ENCODE data around the gene FDX2.
"Not testable (repeated sequence)": the region's sequence is repeated elsewhere in the genome, so short reads cannot be mapped to it uniquely, and the experiment has no call there.

The FDX2 gene

GRCh38 chr19:10315335-10316214 is at the start of gene FDX2:
Gene FDX2 (minus strand): TSS chr19:10316015. CDS start chr19:10315996, 19 bp downstream.
- DNase-seq = peak; percentile 87

- DNase-seq = no peak
Observed at GRCh38 chr19:10365518-10365917, 49.7 kb upstream of the FDX2 start.

- DNase-seq = no peak
Observed at GRCh38 chr19:10364644-10365043, 48.8 kb upstream of the FDX2 start.

GRCh38 chr19:10363789-10364281 is 48.0 kb upstream of the FDX2 start:
- no peak for DNase-seq

- no peak for DNase-seq
Observed at GRCh38 chr19:10362259-10362658, 46.4 kb upstream of the FDX2 start.

GRCh38 chr19:10361569-10362011 is 45.8 kb upstream of the FDX2 start:
- no peak for DNase-seq

- DNase-seq = no peak
Observed at GRCh38 chr19:10356431-10356830, 40.6 kb upstream of the FDX2 start.

GRCh38 chr19:10353793-10354391 is 38.1 kb upstream of the FDX2 start:
- DNase-seq = peak; percentile 48

GRCh38 chr19:10352764-10353671 is 37.2 kb upstream of the FDX2 start:
- DNase-seq = peak; percentile 71

- DNase-seq = no peak
Observed at GRCh38 chr19:10346509-10346908, 30.7 kb upstream of the FDX2 start.

GRCh38 chr19:10344780-10345179 is 29.0 kb upstream of the FDX2 start:
- no peak for DNase-seq

GRCh38 chr19:10343495-10343894 is 27.7 kb upstream of the FDX2 start:
- no peak for DNase-seq

- no peak for DNase-seq
Observed at GRCh38 chr19:10339977-10340376, 24.2 kb upstream of the FDX2 start.

- DNase-seq = no peak
Observed at GRCh38 chr19:10339380-10339960, 23.7 kb upstream of the FDX2 start, which contains the start of gene ICAM3. Gene ICAM3 (minus strand): TSS chr19:10339624. CDS start chr19:10339614, 10 bp downstream.

GRCh38 chr19:10338940-10339339 is 23.1 kb upstream of the FDX2 start:
- DNase-seq = no peak

- not testable (repeated sequence) for DNase-seq
Observed at GRCh38 chr19:10336725-10337124, 20.9 kb upstream of the FDX2 start.

GRCh38 chr19:10335352-10335985 is 19.7 kb upstream of the FDX2 start:
- DNase-seq = no peak

- peak; percentile 94 for DNase-seq
Observed at GRCh38 chr19:10334588-10335351, 19.0 kb upstream of the FDX2 start.

GRCh38 chr19:10333758-10334587 is 18.2 kb upstream of the FDX2 start:
- DNase-seq = no peak

Measured in left hindlimb (tissue), 1 donor.